GM12892 (cell line): ENCODE measurements around the gene LAG3.

ENCODE experiments used
- POLR2A ChIP-seq: IDR thresholded peaks from 2 replicates; pipeline ENCODE4 v1.6.1; 2011; ENCODE audit warnings: low read depth, low read length, control low read depth
- POLR2AphosphoS5 ChIP-seq: IDR thresholded peaks from 2 replicates; pipeline ENCODE4 v1.6.1; 2011; ENCODE audit warnings: low read depth, low read length, control low read depth

DNA sequence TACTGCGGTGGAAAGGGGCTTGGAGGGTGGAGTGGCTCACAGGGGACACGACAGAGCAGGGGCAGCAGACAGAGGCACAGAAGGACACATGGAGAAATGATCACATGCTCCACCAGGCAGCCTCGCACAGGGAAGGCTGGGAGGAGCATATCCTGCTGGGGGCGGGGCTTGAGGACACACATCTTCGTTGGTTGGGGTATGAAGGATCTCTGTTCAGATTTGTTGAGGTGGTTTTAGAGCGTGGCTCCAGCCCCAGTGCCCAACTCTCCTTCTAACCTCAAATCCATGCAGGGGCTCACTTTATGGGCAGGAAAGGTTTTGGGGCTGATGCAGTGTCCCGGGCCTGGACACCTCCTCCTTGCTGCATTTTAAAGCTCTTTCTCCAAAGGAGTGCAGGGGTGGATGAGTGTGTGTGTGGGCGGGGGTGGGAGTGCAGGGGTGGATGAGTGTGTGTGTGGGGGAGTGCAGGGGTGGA, 55.2 kb downstream of the LAG3 start:
- TF ChIP-seq POLR2A: no peak
- no peak for TF ChIP-seq POLR2AphosphoS5
